ENCODE results near the gene CDH11.

Gene CDH11

DNA sequence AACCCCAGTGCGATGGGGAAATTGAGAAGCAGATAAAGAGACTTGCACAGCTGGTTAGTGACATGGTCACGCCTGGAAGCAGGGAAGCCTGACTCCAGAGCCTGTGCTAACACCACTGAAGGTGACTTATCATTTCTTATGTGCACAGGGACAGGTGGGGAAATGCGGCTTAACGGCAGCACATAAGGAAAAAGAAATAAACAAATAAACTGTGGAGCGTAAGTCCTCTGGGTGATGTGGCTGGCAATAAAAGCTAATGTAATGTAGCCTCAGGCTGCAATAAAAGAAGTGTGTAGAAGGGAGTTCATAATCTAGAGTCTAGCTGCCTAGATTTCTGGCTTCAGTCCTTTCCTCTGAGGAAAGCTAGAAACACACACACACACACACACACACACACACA, 10.6 kb downstream of the CDH11 start:
- H3K27ac ChIP-seq (ENCODE audit: low read length), result no peak overlapping the region
- no peak overlapping the region for H3K4me3 ChIP-seq (ENCODE audit: low read length)
- H3K27me3 ChIP-seq (ENCODE audit: low read depth, low read length), result no peaks in the 10 kb centered on the region
- TF ChIP-seq, protein P1, sequence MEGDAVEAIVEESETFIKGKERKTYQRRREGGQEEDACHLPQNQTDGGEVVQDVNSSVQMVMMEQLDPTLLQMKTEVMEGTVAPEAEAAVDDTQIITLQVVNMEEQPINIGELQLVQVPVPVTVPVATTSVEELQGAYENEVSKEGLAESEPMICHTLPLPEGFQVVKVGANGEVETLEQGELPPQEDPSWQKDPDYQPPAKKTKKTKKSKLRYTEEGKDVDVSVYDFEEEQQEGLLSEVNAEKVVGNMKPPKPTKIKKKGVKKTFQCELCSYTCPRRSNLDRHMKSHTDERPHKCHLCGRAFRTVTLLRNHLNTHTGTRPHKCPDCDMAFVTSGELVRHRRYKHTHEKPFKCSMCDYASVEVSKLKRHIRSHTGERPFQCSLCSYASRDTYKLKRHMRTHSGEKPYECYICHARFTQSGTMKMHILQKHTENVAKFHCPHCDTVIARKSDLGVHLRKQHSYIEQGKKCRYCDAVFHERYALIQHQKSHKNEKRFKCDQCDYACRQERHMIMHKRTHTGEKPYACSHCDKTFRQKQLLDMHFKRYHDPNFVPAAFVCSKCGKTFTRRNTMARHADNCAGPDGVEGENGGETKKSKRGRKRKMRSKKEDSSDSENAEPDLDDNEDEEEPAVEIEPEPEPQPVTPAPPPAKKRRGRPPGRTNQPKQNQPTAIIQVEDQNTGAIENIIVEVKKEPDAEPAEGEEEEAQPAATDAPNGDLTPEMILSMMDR (IDR thresholded peaks at IDR 0.05; ENCODE audit: low read depth, low read length), result no peak
- TF ChIP-seq EZH2phosphoT487 (IDR thresholded peaks at IDR 0.05; ENCODE audit: low read depth), result no peak
- no peaks in the 10 kb centered on the region for H3K4me1 ChIP-seq (ENCODE audit: low read length)
- H3K4me2 ChIP-seq (ENCODE audit: low read length), result no peak overlapping the region
- H2AFZ ChIP-seq (ENCODE audit: low read depth, low read length), result no peak overlapping the region
- no peaks in the 10 kb centered on the region for H3K9me3 ChIP-seq (ENCODE audit: insufficient read depth, low read length)
- H3K36me3 ChIP-seq (replicated peaks; ENCODE audit: low read depth, low read length), result no peaks in the 10 kb centered on the region
- H3K79me2 ChIP-seq (ENCODE audit: low read length), result no peaks in the 10 kb centered on the region
- no peaks in the 10 kb centered on the region for H4K20me1 ChIP-seq (ENCODE audit: insufficient read depth, low read length)
- H3K9ac ChIP-seq (ENCODE audit: low read length), result no peak overlapping the region

GRCh38 chr16:65106757-65107156, 15.1 kb downstream of the CDH11 start:
- Histone ChIP-seq H3K27me3 (ENCODE audit: low read depth, low read length) (no peaks in the 10 kb centered on the region), H3K36me3 (replicated peaks; ENCODE audit: low read depth, low read length) (no peaks in the 10 kb centered on the region), H3K9me3 (ENCODE audit: insufficient read depth, low read length) (no peaks in the 10 kb centered on the region), H3K4me1 (ENCODE audit: low read length) (no peaks in the 10 kb centered on the region), H4K20me1 (ENCODE audit: insufficient read depth, low read length) (no peaks in the 10 kb centered on the region), H2AFZ (ENCODE audit: low read depth, low read length) (no peak overlapping the region), H3K4me2 (ENCODE audit: low read length) (no peak overlapping the region), H3K4me3 (ENCODE audit: low read length) (no peak overlapping the region), H3K79me2 (ENCODE audit: low read length) (no peaks in the 10 kb centered on the region), H3K27ac (ENCODE audit: low read length) (no peak overlapping the region), H3K9ac (ENCODE audit: low read length) (no peak overlapping the region)
- TF ChIP-seq EZH2phosphoT487 (IDR thresholded peaks at IDR 0.05; ENCODE audit: low read depth), result no peak
- TF ChIP-seq, protein P1 (IDR thresholded peaks at IDR 0.05; ENCODE audit: low read depth, low read length), result no peak

- TF ChIP-seq, protein P1 (IDR thresholded peaks at IDR 0.05; ENCODE audit: low read depth, low read length), result no peak
- TF ChIP-seq EZH2phosphoT487 (IDR thresholded peaks at IDR 0.05; ENCODE audit: low read depth), result no peak
- Histone ChIP-seq H4K20me1 (ENCODE audit: insufficient read depth, low read length) (no peaks in the 10 kb centered on the region), H3K4me2 (ENCODE audit: low read length) (no peak overlapping the region), H3K36me3 (replicated peaks; ENCODE audit: low read depth, low read length) (no peaks in the 10 kb centered on the region), H3K4me1 (ENCODE audit: low read length) (no peaks in the 10 kb centered on the region), H3K4me3 (ENCODE audit: low read length) (no peak overlapping the region), H2AFZ (ENCODE audit: low read depth, low read length) (no peak overlapping the region), H3K9me3 (ENCODE audit: insufficient read depth, low read length) (no peaks in the 10 kb centered on the region), H3K27me3 (ENCODE audit: low read depth, low read length) (no peaks in the 10 kb centered on the region), H3K27ac (ENCODE audit: low read length) (no peak overlapping the region), H3K9ac (ENCODE audit: low read length) (no peak overlapping the region), H3K79me2 (ENCODE audit: low read length) (no peaks in the 10 kb centered on the region)
Measured at GRCh38 chr16:65105171-65105570, 16.7 kb downstream of the CDH11 start.

DNA sequence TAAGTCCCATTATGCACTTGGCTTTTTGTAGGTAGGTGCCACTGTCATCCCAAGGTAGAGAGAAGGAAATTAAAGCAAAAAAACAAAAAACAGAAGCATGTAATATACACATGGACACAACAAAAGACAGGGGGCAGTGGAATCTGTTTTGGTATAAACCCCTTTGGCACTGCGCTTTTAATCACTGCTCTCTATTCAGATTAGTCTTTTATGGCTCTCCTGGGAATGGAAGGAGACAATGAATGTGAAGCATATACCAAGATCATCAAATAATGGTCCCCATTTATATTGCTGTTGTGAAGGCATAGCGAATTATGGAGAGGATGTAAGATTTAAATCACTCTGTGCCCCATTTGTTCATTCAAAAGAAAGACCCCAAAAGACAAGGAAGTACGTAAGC, 17.4 kb downstream of the CDH11 start:
- no peaks in the 10 kb centered on the region for H3K36me3 ChIP-seq (replicated peaks; ENCODE audit: low read depth, low read length)
- no peaks in the 10 kb centered on the region for H3K79me2 ChIP-seq (ENCODE audit: low read length)
- no peaks in the 10 kb centered on the region for H4K20me1 ChIP-seq (ENCODE audit: insufficient read depth, low read length)

More for the DNA sequence above, 17.4 kb downstream of the CDH11 start:
- no peak for TF ChIP-seq EZH2phosphoT487 (IDR thresholded peaks at IDR 0.05; ENCODE audit: low read depth)
- TF ChIP-seq, protein P1 (IDR thresholded peaks at IDR 0.05; ENCODE audit: low read depth, low read length), result no peak
- H3K4me3 ChIP-seq (ENCODE audit: low read length), result no peak overlapping the region
- no peak overlapping the region for H3K27ac ChIP-seq (ENCODE audit: low read length)
- no peak overlapping the region for H2AFZ ChIP-seq (ENCODE audit: low read depth, low read length)
- H3K27me3 ChIP-seq (ENCODE audit: low read depth, low read length), result no peaks in the 10 kb centered on the region
- H3K4me1 ChIP-seq (ENCODE audit: low read length), result no peaks in the 10 kb centered on the region
- H3K9me3 ChIP-seq (ENCODE audit: insufficient read depth, low read length), result no peaks in the 10 kb centered on the region
- no peak overlapping the region for H3K4me2 ChIP-seq (ENCODE audit: low read length)
- H3K9ac ChIP-seq (ENCODE audit: low read length), result no peak overlapping the region
